ENCODE measurements around the gene ETS1.

Gene ETS1

DNA sequence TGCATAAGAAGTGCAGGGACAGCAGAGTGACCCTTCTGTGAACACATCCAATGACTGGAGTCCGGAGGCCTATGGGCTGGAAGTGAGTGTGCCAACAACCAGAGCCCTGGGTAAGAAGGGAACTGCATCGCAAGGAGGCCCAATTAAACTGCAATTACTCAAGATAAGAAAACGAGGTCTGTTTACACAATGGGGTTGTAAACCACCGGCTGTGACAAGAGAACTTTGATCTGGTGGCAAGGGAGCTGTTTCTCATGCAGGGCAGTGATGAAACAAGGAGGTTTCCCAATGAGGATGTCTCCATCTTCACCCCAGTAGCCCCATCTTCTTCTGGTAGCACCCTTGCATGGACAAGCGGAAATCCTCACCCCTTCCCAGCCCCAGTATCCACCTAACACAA, 21.5 kb downstream of the ETS1 start:
- H3K79me2 ChIP-seq (ENCODE audit: insufficient read depth, low read depth) = no peaks in the 10 kb centered on the region
- no peaks in the 10 kb centered on the region for H3K4me1 ChIP-seq (ENCODE audit: low read depth, poor library complexity, severe bottlenecking)
- H2AFZ ChIP-seq (ENCODE audit: low read depth) = no peak overlapping the region
- H3K4me3 ChIP-seq (IDR thresholded peaks at IDR 0.05; ENCODE audit: insufficient read depth, low read depth, low read length) = no peak overlapping the region
- H3K27ac ChIP-seq = no peak overlapping the region
- TF ChIP-seq, protein P1, sequence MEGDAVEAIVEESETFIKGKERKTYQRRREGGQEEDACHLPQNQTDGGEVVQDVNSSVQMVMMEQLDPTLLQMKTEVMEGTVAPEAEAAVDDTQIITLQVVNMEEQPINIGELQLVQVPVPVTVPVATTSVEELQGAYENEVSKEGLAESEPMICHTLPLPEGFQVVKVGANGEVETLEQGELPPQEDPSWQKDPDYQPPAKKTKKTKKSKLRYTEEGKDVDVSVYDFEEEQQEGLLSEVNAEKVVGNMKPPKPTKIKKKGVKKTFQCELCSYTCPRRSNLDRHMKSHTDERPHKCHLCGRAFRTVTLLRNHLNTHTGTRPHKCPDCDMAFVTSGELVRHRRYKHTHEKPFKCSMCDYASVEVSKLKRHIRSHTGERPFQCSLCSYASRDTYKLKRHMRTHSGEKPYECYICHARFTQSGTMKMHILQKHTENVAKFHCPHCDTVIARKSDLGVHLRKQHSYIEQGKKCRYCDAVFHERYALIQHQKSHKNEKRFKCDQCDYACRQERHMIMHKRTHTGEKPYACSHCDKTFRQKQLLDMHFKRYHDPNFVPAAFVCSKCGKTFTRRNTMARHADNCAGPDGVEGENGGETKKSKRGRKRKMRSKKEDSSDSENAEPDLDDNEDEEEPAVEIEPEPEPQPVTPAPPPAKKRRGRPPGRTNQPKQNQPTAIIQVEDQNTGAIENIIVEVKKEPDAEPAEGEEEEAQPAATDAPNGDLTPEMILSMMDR (conservative IDR thresholded peaks at IDR 0.05; ENCODE audit: low read depth, low read length) = no peak
- H3K4me2 ChIP-seq = no peak overlapping the region
- H3K9ac ChIP-seq = no peak overlapping the region
- H3K36me3 ChIP-seq (ENCODE audit: insufficient read depth) = no peaks in the 10 kb centered on the region
- no peaks in the 10 kb centered on the region for H3K27me3 ChIP-seq (ENCODE audit: insufficient read depth, low read depth)
- no peaks in the 10 kb centered on the region for H4K20me1 ChIP-seq (ENCODE audit: insufficient read depth)

DNA sequence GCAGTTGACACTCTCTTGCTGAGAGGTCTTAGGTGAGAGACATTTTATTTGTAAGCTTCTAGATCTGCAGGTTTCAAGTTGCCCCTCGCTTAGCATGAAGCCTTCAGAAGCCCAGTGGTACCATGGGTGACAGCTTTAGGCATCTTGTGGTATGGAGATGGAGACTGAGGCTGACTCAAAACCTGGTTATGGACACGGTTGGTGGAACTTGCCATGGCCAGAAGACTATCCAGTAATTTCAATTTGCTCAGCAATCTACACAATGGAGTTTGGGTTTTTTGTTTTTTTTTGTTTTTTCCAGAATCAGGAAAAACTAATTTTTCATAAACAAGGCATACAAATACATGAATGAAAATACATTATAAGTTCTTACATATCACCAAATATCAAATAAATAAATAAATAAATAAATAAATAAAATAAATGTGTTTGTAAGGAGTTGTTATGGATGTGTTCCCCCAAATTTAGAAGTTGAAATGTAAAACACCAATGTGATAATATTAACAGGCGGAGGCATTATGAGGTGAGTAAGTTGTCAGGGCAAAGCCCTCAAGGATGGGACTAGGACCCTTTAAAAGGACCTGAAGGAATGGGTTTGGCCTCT, 22.6 kb downstream of the ETS1 start:
- H3K36me3 ChIP-seq (ENCODE audit: insufficient read depth) = no peaks in the 10 kb centered on the region
- no peak overlapping the region for H2AFZ ChIP-seq (ENCODE audit: low read depth)
- H3K27ac ChIP-seq = no peak overlapping the region
- no peak overlapping the region for H3K4me2 ChIP-seq
- no peaks in the 10 kb centered on the region for H3K27me3 ChIP-seq (ENCODE audit: insufficient read depth, low read depth)
- no peak overlapping the region for H3K9ac ChIP-seq
- peaks cover 5% of the 10 kb centered on the region for H3K4me1 ChIP-seq (ENCODE audit: low read depth, poor library complexity, severe bottlenecking)
- H3K79me2 ChIP-seq (ENCODE audit: insufficient read depth, low read depth) = no peaks in the 10 kb centered on the region
- no peaks in the 10 kb centered on the region for H4K20me1 ChIP-seq (ENCODE audit: insufficient read depth)
- TF ChIP-seq, protein P1 (conservative IDR thresholded peaks at IDR 0.05; ENCODE audit: low read depth, low read length) = no peak
- H3K4me3 ChIP-seq (IDR thresholded peaks at IDR 0.05; ENCODE audit: insufficient read depth, low read depth, low read length) = no peak overlapping the region

DNA sequence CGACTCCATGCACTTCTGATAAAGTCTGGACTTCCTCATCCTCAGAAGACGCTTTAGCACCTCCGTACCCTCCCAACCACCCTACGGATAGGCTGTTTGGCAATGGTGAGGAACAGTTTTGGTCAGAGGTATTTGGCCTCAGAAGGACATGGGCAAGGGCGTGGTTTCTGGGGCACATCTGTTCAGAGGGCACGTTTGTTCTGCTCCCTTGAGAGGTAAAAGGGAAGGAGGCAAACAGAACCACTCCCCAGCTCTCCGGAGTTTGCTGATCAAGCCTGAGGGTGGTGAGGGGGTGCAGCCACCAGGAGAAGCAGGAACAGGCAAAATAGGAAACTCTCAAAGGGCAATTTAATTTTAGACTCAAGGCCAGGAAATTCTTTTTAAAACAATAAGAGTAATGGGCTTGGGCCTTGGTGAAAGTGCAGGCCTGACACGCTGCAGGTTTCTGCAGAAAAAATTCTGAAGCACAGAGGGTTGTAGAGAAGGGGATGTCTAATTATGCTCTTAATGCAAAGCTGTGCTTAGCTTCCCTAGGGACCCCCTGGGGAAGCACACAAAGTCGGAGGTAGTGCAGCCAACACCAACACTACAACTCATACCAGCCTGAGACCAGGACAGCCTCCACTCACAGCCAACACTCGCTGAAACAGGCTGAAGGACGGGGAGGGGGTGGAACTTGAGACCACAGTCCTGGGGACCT, 23.3 kb downstream of the ETS1 start:
- no peaks in the 10 kb centered on the region for H3K79me2 ChIP-seq (ENCODE audit: insufficient read depth, low read depth)

DNA sequence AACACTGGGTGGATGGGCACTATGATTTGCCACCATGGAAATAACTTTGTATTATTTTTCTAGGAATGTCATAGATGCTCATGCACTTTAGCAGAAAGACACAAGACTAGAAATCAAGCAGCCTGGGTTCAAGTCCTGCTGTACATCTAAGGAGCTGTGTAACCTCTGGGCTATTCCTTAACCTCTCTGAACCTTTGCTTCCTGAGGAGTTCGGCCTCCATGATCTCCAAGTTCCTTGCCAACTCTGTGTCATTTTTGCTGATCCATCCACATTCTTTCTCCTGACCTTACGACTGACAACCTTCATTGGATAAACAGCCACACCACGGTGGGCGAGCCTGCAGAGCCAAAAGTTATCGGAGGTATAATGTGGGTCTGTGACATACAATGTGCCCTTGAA, 24.1 kb downstream of the ETS1 start:
- TF ChIP-seq, protein P1 (conservative IDR thresholded peaks at IDR 0.05; ENCODE audit: low read depth, low read length) = no peak
- no peaks in the 10 kb centered on the region for H3K27me3 ChIP-seq (ENCODE audit: insufficient read depth, low read depth)
- no peaks in the 10 kb centered on the region for H4K20me1 ChIP-seq (ENCODE audit: insufficient read depth)
- H3K36me3 ChIP-seq (ENCODE audit: insufficient read depth) = no peaks in the 10 kb centered on the region
- no peaks in the 10 kb centered on the region for H3K79me2 ChIP-seq (ENCODE audit: insufficient read depth, low read depth)
- peaks cover 16% of the 10 kb centered on the region for H3K4me1 ChIP-seq (ENCODE audit: low read depth, poor library complexity, severe bottlenecking)
- H2AFZ ChIP-seq (ENCODE audit: low read depth) = no peak overlapping the region
- H3K27ac ChIP-seq = no peak overlapping the region
- no peak overlapping the region for H3K4me3 ChIP-seq (IDR thresholded peaks at IDR 0.05; ENCODE audit: insufficient read depth, low read depth, low read length)
- H3K4me2 ChIP-seq = no peak overlapping the region
- no peak overlapping the region for H3K9ac ChIP-seq

More for the DNA sequence above, 23.3 kb downstream of the ETS1 start:
- H2AFZ ChIP-seq (ENCODE audit: low read depth) = no peak overlapping the region
- H3K27me3 ChIP-seq (ENCODE audit: insufficient read depth, low read depth) = no peaks in the 10 kb centered on the region
- TF ChIP-seq, protein P1 (conservative IDR thresholded peaks at IDR 0.05; ENCODE audit: low read depth, low read length) = no peak
- no peak overlapping the region for H3K9ac ChIP-seq
- H3K36me3 ChIP-seq (ENCODE audit: insufficient read depth) = no peaks in the 10 kb centered on the region
- H3K4me3 ChIP-seq (IDR thresholded peaks at IDR 0.05; ENCODE audit: insufficient read depth, low read depth, low read length) = no peak overlapping the region
- H3K4me1 ChIP-seq (ENCODE audit: low read depth, poor library complexity, severe bottlenecking) = peaks cover 11% of the 10 kb centered on the region
- no peak overlapping the region for H3K4me2 ChIP-seq
- H4K20me1 ChIP-seq (ENCODE audit: insufficient read depth) = no peaks in the 10 kb centered on the region
- H3K27ac ChIP-seq = no peak overlapping the region
